HG03175 (cell line): ENCODE data around the gene ATP8B3.

Experiments
- ATAC-seq: cut with Tn5 transposase; IDR thresholded peaks from one replicate; pipeline ENCODE4 v1.9.1; 2021; ENCODE audit warnings: mild to moderate bottlenecking, moderate library complexity; ENCODE audit not compliant: unreplicated experiment

The ATP8B3 gene, protein sequence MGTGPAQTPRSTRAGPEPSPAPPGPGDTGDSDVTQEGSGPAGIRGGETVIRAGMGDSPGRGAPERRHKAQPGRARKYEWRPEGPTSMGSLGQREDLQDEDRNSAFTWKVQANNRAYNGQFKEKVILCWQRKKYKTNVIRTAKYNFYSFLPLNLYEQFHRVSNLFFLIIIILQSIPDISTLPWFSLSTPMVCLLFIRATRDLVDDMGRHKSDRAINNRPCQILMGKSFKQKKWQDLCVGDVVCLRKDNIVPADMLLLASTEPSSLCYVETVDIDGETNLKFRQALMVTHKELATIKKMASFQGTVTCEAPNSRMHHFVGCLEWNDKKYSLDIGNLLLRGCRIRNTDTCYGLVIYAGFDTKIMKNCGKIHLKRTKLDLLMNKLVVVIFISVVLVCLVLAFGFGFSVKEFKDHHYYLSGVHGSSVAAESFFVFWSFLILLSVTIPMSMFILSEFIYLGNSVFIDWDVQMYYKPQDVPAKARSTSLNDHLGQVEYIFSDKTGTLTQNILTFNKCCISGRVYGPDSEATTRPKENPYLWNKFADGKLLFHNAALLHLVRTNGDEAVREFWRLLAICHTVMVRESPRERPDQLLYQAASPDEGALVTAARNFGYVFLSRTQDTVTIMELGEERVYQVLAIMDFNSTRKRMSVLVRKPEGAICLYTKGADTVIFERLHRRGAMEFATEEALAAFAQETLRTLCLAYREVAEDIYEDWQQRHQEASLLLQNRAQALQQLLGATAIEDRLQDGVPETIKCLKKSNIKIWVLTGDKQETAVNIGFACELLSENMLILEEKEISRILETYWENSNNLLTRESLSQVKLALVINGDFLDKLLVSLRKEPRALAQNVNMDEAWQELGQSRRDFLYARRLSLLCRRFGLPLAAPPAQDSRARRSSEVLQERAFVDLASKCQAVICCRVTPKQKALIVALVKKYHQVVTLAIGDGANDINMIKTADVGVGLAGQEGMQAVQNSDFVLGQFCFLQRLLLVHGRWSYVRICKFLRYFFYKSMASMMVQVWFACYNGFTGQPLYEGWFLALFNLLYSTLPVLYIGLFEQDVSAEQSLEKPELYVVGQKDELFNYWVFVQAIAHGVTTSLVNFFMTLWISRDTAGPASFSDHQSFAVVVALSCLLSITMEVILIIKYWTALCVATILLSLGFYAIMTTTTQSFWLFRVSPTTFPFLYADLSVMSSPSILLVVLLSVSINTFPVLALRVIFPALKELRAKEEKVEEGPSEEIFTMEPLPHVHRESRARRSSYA (N-terminal part only)

DNA sequence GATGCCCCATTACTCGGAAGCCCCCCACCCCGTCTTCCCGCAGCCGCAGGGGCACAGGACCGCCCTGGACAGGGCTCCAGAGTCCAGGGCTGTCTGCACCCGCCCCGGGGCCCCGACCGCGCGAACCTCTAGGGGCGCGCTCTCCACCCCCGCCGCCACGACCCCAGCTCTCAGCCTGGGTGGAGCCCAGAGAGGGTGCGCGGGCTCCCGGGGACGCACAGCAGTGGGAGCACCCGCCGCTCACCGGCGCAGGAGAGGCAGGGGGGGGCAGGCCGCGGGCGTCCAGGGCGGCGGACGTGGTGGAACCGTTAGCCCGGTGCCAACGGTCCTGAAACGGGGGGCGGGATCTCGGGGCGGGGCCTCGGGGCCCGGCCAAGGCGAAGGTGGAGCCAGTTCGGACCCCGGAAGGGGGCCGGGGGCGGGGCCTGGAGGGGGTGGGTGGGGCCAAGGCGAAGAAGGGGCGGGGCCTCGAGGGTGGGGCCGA, at the start of gene ATP8B3:
TSS of gene ATP8B3 (minus strand) at position 335 of the 484 bp plus-strand sequence. CDS start 540 bp downstream, outside the sequence.
- peak; percentile 4 for ATAC-seq

DNA sequence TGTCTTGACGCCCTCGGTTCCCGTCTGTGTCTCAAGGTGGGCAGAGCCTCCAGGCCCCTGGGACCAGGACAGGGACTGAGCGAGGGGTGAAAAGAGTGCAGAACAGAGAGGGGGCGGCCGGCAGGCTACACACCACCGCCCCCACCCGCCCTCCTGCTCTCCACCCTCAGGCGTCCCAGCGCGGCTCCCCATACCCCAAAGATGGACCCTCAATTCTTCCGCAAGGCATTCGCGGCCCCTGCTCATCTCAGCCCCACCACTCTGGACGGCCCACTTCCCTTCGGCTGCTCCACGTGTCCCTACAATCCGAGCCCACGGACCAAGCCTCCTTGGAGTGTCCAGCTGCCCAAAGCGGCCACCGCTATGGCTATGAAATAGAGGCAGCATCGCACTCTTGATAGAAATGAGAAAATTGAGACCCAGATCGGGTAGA, 49.5 kb upstream of the ATP8B3 start:
- no peak for ATAC-seq

DNA sequence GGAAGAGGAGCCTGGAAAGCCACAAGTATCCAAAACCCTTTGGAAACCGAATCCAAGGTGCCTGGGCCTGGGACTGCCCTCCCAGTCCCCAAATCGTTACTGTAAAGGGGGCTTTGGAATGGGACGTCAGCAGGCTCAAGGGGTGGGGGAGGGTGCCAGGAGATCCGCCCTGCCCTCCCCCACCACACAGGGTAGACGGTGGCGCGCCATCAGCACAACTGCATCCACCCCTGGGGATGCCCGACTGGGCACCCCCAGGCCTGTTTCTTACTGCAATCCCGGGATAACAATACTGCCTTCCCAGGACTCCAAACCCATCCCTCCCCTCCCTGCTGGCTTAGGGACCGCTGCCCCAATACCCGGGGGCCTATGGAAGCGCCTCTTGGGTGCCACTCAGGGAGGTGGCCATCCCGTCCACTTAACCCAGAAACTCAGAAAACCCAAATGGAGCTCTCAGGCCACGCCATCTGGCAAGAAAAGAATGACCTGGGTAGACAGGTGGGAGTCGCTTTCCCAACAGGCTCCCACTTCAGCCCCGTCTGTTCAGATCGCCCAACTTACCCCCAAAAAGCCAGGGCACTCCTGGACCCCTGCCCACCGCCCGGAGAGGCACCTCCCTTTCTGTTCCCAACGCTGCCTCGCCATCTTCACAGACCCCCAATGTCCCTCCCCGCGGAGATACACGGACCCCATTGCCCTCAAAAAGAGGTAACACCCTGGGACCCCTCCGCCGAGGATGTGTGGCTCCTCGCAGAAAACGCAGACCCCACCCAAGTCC, 48.9 kb upstream of the ATP8B3 start:
- ATAC-seq, result no peak

DNA sequence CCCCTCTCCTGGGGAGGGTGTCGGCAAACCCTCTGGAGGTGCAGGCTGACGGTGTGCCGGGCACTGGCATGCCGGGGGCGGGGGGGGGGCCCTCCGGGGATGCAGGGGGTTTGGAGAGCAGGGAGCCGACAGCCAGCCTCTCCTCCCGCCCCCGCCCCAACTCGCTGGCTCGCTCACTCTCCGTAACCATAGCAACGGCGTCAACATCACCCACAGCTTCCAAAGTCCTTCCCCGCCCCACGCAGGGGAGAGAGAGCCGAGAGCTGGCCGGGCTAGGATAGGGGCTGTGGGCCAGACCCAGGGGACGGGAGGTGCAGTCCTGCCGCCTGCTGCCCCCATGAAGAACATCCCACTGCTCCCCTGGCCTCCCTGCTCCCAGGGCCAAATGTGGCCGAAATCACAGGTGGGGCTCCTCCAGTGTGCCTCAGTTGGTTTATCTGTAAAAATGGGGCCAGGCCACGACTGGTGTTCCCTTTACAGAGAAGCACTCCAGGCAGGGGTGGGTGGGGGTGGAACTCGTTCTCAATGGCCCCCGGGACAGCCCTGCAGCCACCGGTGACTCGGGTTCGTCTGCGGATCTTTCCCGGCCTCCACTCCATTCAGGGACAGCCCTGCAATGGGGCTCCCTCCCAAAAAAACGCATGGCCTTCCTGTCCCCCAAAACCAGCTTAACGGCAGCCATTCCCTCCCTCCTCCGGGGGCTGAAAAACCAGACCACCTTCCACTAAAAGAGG, 48.1 kb upstream of the ATP8B3 start:
- ATAC-seq, result no peak

DNA sequence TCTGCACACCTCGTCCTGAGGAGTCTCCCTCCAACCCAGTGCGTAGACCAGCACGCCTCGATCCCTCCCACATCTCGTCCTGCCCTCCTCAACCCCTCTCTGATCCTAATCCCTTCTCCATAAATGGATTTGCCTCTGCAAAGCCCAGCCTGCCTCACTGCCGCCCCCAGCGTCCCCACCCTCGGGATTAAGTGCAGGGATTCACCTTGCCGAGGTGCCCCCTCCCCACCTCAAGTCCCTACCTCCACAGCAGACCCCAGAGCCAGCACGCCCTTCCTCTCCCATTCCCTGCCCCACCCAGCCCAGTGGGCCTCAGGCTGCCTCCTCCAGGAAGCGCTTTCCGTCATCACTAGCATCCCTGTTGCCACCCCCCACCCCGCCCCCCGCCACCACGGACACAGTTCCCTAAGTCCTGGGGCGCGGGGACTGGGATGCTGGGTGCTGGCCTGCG, 47.3 kb upstream of the ATP8B3 start:
- ATAC-seq, result no peak

DNA sequence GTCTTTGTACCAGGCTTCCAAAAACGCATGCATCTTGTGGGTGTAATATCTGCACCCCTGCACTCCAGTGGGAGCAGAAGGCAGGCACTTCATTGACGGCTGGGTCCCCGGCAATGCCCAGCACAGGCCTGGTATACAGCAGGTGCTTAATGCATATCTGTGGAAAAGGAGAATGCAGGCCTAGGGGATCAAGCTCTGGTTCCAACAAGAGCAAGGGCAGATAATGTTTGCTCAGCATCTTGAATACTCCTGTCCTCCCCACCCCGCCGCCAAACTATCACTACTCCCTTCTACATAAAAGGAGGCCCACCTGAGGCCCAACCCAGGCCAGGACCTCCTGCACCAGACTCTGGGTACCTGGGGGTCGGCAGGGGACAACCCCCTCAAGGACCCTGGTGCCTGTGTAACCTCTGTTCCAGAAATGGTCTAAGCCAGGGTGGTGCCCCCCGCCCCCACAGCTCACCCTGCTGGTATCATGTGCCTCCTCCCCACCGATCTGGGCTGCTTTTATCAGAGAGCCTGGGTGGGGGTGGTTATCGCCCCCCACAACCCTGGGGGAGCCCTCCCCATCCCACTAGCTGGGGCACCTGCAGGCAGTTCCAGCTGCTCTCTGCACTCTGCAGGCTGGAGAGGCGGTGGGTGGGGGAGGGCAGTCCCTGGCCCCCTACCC, 46.5 kb upstream of the ATP8B3 start:
- no peak for ATAC-seq

DNA sequence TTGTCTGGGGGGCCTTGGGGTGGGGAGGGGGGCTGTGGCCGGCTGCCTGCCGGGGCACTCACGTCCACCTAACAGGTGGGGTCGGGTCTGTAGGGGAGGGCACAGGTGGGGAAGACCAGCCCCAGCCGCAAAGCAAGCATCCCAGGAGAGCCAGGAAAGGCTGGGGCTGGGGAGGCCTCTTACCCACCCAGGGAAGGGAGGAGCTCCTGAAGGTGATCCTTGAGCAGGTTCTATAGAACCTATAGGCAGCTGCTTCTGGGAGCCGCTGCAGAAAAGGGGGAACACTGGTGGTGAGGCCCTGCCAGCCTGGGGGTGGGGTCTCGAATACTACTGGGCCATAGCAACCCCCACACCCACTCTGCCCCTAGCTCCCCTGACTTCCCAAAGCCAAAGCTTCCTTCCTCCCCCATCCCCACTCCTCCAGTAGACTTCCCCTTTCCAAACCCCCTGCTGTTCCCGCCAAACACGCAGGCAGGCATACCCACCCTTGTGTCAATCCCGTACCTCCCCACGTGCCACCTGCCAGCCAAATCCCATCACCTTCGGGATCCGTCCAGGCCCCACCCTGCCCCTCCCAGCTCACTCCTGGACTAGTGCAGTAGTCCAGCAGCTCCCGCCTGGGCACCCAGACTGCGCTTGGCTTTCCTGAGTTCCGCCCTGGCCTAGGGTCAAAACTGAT, 45.7 kb upstream of the ATP8B3 start:
- ATAC-seq, result no peak

DNA sequence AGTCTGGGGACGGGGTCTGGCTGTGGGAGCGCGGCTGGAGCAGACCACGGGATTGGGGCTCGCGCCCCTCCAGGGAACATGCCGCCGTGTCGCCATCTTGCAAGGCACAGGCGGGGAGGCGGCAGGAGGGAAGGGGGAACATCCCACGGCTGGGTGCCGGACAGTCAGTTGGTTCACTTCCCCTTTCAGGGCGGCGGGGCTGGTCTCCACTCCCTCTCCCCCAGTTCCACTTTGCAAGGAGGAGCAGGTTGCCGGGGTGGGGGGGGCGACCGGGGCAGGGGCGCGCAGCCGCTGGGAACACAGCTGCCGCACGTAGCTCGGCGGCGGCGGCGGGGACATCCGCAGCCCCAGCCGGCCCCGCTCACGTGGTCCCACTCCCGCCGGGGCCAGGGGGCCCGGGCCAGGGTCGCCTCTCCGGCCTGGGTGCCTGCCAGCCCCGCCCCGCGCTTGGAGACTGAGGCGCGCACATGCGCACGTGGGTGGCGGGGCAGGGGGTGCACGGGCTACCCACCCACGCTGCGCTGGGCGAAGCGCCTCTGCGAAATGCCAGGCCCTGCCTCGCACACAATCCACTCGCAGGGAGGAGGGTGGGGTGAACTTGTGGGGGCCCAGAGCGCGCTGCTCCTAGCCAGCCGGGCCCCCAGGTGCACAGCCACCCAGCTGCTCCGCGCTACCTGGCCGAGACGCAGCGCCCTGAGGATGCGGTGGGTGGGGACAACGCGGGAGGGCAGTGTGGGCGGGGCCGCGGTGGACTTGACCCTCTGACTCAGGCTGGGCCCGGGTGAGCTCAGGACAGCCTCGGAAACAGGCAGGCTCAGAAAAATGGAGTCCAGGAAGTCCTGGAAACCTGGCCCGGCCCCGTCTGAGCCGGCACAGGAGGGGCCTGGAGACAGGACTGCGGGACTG, 44.9 kb upstream of the ATP8B3 start:
- no peak for ATAC-seq

DNA sequence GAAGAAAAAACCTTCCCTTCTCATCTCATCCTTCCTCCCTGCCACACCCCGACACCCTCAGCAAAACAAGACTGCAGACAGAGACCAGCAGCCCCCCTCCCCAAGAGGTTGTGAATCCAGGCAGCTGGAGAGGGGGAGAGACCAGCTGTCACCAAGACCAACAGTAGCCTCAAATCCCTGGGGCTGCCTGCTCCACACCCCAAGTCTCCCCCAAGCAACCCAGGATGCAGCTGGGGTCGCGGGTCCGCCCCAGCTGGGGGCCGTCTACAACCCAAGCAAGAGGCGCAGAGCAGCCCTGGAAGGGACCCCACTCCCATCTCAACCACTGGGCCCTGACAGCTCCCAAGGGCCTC, 44.2 kb upstream of the ATP8B3 start:
- ATAC-seq, result no peak

DNA sequence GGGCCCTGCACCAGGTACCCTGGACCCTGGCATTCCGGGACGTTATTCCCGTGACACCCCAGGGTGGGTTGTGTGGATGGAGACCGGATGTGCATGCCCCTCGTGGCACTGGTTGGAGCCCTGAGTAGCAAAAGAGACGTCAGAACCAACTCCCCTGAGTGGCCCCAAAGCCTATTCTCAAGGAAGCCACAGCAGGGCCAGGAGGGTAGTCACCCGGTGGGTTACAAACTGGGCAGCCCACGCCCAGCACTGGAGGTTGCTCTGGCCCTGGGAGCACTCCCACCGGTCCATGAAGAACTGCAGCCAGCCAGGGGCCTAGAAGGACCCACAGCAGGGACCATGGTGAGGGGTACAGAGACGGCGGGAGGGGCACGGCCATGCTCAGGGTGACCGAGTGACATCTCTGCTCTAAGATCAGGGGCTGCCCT, 43.8 kb upstream of the ATP8B3 start:
- no peak for ATAC-seq

DNA sequence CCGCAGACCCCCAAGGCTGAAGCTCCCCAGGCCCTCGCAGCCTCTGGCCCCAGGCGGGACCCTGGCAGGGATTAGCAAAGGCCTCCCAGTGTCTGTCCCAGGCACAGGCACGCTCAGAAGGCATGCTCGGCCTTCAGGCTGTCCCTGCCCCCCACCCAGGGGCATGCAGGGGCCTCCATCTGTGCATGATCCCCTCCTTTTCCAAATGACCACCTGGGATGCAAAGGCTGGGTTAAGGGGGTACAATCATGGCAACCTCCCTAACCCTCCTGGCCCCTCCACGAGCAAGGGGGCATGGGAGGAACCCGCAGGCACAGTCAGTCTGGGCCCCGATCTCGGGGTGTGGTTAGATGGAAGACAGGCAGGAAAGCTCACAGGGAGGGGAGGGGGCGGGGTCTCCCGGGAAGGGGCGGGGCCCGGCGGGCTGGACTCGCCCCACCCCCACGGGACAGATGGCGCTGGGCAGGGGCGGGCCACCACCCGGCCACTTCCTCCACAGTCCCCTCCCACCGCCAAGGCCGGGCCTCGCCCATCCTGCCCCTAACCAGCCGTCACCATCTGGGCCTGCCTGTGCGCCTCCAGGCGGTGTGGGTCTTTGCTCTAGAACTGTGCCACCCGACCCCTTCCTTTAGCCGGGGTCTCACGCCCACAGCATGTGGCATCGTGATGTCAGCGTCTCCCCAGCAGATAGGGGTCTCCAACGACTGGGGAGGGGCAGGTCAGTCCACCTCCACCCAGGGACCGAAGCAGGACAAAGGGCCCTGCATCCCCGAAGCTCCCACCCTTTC, 43.2 kb upstream of the ATP8B3 start:
- ATAC-seq, result peak; percentile 64

DNA sequence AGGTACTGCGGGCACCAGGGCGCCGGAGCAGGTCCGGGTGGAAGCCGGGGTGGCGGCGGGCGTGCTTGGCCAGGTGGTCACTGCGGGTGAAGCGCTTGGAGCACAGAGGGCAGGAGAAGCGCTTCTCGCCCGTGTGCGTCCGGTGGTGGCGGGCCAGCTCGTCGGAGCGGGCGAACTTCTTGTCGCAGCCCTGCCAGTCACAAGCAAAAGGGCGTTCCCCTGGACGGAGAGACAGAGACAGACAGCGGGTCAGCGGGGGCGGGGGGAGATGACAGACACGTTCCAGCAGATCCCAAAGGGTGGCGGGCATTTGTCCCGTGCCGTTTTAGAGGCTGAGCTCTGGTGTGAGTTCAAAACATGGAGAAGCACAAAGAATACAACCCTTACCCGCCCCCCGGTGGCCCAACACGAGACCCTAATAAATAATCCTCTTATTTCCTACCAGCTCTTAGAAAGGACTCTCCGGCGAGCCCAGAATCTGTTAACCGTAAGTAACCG, 42.5 kb upstream of the ATP8B3 start:
- no peak for ATAC-seq

DNA sequence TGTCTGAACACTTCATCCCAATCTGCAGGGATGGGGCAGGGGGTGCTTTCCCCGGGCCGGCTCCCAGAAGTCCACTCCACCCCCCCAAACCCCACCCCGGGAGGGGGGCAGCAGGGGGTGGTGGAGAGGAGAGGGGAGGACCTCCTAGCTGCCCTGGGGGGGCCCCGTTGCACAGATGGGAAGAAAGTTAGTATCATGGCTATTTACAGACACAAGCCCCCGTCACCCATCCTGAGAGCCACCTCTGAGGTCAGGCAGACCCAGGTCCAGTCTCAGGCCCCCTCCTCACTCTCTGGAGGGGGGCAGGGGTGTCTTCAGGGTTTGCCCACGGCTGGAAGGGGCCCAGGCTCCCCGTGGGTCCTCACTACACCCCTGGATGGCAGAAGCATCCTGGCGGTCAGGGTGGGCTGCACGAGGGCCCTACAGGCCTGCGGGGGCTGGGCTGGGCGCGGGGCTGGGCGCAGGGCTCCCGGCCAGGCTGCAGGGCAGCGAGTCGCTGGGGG, 42.0 kb upstream of the ATP8B3 start:
- no peak for ATAC-seq

DNA sequence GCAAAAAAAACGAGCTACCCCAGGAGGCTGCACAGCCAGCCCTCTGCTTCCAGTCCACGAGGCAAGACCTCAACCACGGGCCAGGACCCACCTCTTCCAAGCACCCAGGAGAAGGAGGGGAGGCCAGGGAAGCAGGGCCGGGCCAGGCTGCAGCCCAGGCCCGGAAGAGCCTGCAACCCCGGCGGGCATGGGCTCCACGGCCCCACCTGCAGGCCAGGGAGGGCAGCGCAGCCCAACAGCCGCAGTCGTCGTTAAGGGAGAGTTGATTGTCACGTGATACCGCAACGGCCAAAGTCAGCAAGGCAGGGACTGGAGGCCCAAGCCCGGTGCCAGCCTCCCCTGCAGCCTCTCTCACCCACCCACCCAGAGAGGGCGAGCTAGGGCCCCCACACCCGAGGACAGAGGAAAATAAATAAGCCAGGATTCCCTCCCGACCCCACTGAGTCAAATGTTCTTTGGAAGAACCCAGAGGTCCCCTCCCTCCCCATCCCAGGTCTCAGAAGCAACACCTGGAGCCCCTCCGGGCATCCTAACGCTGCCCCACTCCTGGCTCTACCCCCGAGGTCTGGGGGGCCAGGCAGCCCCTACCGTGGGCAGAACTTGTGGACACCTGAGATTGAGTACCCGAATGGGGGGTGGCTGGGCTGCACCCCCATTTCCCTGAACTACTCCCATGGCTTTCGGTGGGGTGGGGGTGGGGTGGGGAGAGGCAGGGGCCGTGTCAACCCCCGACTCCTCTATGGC, 41.4 kb upstream of the ATP8B3 start:
- ATAC-seq, result no peak

DNA sequence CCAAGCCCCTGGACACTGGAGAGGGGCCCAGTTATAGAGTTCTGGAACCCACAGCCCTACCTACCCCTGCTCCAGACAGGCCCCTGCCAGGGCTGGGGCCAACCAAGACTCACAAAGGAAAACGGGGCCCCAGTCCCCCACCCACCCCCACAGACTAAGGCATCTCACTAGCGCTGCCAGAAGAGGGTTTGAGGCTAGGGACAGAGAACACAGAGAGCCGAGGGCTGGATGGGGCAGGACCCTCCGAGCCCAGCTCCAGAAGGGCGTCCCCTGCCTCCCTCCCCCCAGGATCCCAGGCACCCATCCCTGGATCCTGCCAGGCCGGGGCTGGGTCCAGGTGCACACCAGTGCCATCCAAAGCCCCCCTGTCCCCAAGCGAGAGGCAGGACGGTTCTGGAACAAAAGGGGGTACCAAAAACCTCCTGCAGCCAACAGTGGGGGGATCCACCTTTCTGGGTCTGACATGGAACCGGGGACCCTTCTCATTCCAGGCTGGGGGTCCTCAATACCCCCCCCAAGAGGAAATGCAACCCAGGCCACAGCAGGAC, 40.6 kb upstream of the ATP8B3 start:
- no peak for ATAC-seq
